ENCODE measurements around the gene TYW1.
"Not testable (repeated sequence)": the region's sequence is repeated elsewhere in the genome, so short reads cannot be mapped to it uniquely, and the experiment has no call there.

TYW1 gene

GRCh38 chr7:67120491-67120890, 123.9 kb downstream of the TYW1 start:
- H3K36me3 ChIP-seq (ENCODE audit: control insufficient read depth, insufficient read depth, low read length); DNase-seq (ENCODE audit: extremely low read depth, insufficient read length); H3K27me3 ChIP-seq (replicated peaks; ENCODE audit: control insufficient read depth, insufficient read depth, low read length); H3K4me3 ChIP-seq (replicated peaks; ENCODE audit: low read depth, low read length): not testable (repeated sequence)

DNA sequence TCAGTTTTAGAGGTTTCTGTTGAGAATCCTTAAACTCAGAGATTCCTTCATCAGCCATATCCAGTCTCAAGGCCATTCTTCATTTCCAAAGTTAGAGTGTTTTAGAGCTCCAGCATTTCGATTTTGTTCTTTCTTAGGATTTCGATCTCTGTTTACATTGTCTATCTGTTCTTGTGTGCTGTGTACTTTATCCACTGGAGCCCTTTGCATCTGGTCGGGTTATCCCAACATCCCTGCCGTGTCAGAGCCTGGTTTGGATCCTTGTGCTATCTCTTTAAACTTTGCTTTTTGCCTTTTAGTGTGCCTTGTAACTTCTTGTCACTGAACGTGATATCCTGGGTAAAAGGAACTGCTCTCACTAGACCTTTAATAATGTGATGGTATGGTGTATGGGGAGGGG, 131.6 kb downstream of the TYW1 start:
- not testable (repeated sequence) for H3K27me3 ChIP-seq (replicated peaks; ENCODE audit: control insufficient read depth, insufficient read depth, low read length); H3K4me3 ChIP-seq (replicated peaks; ENCODE audit: low read depth, low read length); H3K36me3 ChIP-seq (ENCODE audit: control insufficient read depth, insufficient read depth, low read length); DNase-seq (ENCODE audit: extremely low read depth, insufficient read length)

- not testable (repeated sequence) for DNase-seq (ENCODE audit: extremely low read depth, insufficient read length); H3K27me3 ChIP-seq (replicated peaks; ENCODE audit: control insufficient read depth, insufficient read depth, low read length); H3K36me3 ChIP-seq (ENCODE audit: control insufficient read depth, insufficient read depth, low read length); H3K4me3 ChIP-seq (replicated peaks; ENCODE audit: low read depth, low read length)
Observed at GRCh38 chr7:67130766-67131165, 134.1 kb downstream of the TYW1 start.

DNA sequence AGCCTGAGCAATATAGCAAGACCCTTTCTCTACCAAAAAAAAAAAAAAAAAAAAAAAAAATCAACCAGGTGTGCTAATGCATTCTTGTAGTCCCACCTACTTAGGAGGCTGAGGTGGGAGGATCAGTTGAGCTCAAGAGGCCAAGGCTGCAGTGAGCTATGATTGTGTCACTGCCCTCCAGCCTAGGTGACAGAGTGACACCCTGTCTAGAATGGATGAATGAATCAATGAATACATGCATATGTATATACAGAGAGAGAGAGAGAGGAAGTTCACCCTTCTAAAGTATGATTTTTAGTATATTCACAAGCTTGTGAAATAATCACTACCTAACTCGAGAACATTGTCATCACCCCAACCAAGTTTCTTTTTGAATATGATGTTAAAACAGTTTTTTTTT, 138.3 kb downstream of the TYW1 start:
- not testable (repeated sequence) for H3K4me3 ChIP-seq (replicated peaks; ENCODE audit: low read depth, low read length); H3K27me3 ChIP-seq (replicated peaks; ENCODE audit: control insufficient read depth, insufficient read depth, low read length); H3K36me3 ChIP-seq (ENCODE audit: control insufficient read depth, insufficient read depth, low read length); DNase-seq (ENCODE audit: extremely low read depth, insufficient read length)

DNA sequence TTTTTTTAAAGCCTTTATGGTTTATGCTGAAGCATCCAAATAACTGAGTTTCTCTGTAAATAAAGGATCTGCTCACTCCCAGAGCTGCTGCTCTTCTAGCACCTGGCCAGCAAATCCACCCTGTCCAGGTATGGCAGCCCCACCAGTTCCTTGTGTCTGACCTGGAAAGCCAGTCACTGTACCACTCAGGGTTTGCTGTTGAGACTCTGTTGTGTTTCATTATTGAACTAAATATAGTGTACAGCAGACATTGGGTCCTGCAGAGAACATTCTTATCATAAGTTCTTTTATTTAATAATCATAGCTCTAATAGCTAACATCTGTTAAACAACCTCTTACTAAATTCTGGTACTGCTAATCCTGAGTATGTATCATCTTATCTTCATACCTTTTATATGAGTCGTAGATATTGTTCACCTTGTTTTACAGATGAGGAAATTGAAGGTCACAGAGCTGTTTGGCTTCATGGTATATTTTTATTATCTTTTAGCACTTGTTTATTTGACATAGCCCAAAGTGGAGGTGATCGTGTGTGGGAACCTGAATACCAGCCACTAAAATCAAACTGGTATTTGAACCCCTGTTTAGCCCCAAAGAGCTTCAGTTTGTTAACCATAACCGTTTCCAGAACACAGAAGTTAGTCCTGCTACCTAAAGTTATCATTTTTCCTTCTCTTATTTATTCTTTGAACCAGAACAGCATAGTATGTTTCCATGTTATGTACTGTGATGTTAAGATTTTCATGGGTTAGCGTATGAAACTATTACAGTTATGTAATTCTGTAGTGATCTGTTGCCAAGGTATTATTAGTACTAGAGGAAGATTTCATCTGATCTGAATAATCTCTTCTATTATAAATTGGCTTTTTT, 139.2 kb downstream of the TYW1 start:
- H3K36me3 ChIP-seq (ENCODE audit: control insufficient read depth, insufficient read depth, low read length); H3K4me3 ChIP-seq (replicated peaks; ENCODE audit: low read depth, low read length); H3K27me3 ChIP-seq (replicated peaks; ENCODE audit: control insufficient read depth, insufficient read depth, low read length); DNase-seq (ENCODE audit: extremely low read depth, insufficient read length): not testable (repeated sequence)

DNA sequence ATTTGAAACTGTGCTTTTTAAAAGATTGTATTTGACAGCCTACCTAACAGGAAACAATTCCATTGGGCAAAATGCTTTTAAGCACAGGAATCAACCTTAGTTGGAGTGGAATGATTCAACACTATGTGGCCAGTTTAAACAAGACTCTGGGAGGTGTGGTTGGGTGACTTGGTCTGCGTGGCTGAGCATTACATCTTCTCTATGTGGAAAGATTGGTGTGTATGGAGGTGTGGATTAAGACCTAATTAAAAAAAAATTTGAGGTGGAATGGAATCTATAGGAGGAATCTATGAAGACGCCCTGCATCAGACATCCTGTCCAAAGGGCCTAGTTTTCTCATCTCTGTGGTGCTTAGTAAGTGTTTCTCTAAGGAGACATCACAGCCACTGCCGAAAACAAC, 140.9 kb downstream of the TYW1 start:
- H3K36me3 ChIP-seq (ENCODE audit: control insufficient read depth, insufficient read depth, low read length); DNase-seq (ENCODE audit: extremely low read depth, insufficient read length); H3K4me3 ChIP-seq (replicated peaks; ENCODE audit: low read depth, low read length); H3K27me3 ChIP-seq (replicated peaks; ENCODE audit: control insufficient read depth, insufficient read depth, low read length): not testable (repeated sequence)

GRCh38 chr7:67139876-67140275, 143.2 kb downstream of the TYW1 start:
- not testable (repeated sequence) for H3K27me3 ChIP-seq (replicated peaks; ENCODE audit: control insufficient read depth, insufficient read depth, low read length); DNase-seq (ENCODE audit: extremely low read depth, insufficient read length); H3K36me3 ChIP-seq (ENCODE audit: control insufficient read depth, insufficient read depth, low read length); H3K4me3 ChIP-seq (replicated peaks; ENCODE audit: low read depth, low read length)

- not testable (repeated sequence) for DNase-seq (ENCODE audit: extremely low read depth, insufficient read length); H3K27me3 ChIP-seq (replicated peaks; ENCODE audit: control insufficient read depth, insufficient read depth, low read length)
Observed at GRCh38 chr7:67141001-67141400, 144.4 kb downstream of the TYW1 start.

DNA sequence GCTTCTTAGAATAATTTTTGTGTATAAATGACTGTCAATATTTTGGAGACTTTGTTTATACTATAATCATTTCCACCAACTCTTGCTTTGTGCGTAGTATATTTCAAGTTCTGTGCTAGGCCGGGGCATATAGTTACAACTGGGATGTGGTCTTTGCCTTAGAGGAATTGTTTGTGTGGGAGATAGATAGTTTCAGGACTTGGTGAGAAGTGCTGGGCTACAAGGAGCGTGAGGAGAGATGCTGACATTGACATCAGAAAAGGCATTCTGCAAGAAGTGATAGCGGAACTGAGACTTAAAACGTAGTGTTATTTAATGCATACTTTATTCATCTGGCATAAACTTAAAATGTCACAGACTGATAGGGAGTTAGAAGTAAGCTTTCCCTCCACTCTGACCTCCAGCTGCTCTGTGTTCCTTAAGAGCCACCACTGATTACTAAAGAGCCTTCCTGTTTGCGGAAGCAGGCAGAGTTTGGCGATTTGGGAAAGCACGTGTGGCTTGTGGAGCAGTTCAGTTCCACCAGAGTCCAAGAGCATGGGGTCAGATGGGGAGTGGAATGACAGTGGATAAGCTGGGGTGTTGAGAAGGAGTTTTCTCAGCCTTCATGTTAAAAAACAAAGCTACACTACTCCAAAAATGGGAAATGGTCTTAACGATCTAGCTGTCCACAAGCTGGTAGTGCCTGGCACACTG, 146.6 kb downstream of the TYW1 start:
- not testable (repeated sequence) for DNase-seq (ENCODE audit: extremely low read depth, insufficient read length); H3K36me3 ChIP-seq (ENCODE audit: control insufficient read depth, insufficient read depth, low read length); H3K27me3 ChIP-seq (replicated peaks; ENCODE audit: control insufficient read depth, insufficient read depth, low read length); H3K4me3 ChIP-seq (replicated peaks; ENCODE audit: low read depth, low read length)

More at GRCh38 chr7:67141001-67141400, 144.4 kb downstream of the TYW1 start:
- not testable (repeated sequence) for H3K4me3 ChIP-seq (replicated peaks; ENCODE audit: low read depth, low read length); H3K36me3 ChIP-seq (ENCODE audit: control insufficient read depth, insufficient read depth, low read length)

DNA sequence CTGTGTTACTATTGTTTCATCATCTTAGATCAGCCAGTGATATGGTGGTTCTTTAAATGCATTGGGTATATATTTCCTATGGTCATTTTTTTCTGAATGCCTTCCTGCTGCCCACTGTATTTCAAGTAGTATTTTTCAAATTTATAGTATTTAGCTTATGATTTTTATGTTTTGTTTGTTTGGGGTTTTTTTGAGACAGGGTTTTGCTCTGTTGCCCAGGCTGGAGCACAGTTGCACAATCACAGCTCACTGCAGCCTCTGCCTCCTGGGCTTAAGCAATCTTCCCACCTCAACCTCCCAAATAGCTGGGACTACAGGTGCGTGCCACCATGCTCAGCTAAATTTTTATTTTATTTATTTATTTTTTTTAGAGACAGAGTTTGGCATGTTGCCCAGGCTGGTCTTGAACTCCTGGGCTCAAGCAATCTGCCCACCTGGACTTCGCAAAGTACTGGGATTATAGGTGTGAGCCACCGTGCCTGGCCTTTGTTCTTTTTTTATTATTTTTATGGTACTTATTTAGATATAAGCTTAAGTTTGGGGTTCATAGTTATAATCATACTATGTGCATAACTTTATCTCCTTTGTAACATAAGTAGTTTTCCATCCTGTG, 149.1 kb downstream of the TYW1 start:
- not testable (repeated sequence) for DNase-seq (ENCODE audit: extremely low read depth, insufficient read length); H3K4me3 ChIP-seq (replicated peaks; ENCODE audit: low read depth, low read length); H3K27me3 ChIP-seq (replicated peaks; ENCODE audit: control insufficient read depth, insufficient read depth, low read length)

DNA sequence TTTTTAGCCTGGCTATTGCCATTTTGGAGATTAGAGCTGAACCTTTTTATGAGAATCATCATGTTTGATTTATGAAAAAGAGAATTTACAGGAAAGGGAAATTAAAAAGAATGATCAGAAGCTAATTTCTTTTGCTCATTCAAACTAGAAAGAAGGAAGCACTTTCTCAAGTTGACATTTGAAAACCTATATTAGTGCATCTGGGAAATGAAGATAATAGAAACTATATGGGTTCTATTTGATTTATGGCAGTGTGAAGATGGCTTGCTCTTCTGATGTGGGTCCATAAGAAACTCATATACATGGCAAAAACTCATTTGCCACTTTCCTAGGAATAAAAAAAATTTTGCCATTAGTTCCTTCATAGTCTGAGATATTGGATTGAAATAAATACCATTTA, 152.5 kb downstream of the TYW1 start:
- H3K36me3 ChIP-seq (ENCODE audit: control insufficient read depth, insufficient read depth, low read length); DNase-seq (ENCODE audit: extremely low read depth, insufficient read length); H3K27me3 ChIP-seq (replicated peaks; ENCODE audit: control insufficient read depth, insufficient read depth, low read length); H3K4me3 ChIP-seq (replicated peaks; ENCODE audit: low read depth, low read length): not testable (repeated sequence)

More for the DNA sequence above, 149.1 kb downstream of the TYW1 start:
- H3K36me3 ChIP-seq (ENCODE audit: control insufficient read depth, insufficient read depth, low read length), result not testable (repeated sequence)

GRCh38 chr7:67154374-67154773, 157.7 kb downstream of the TYW1 start:
- not testable (repeated sequence) for DNase-seq (ENCODE audit: extremely low read depth, insufficient read length); H3K27me3 ChIP-seq (replicated peaks; ENCODE audit: control insufficient read depth, insufficient read depth, low read length); H3K4me3 ChIP-seq (replicated peaks; ENCODE audit: low read depth, low read length); H3K36me3 ChIP-seq (ENCODE audit: control insufficient read depth, insufficient read depth, low read length)

- not testable (repeated sequence) for H3K27me3 ChIP-seq (replicated peaks; ENCODE audit: control insufficient read depth, insufficient read depth, low read length); H3K4me3 ChIP-seq (replicated peaks; ENCODE audit: low read depth, low read length); H3K36me3 ChIP-seq (ENCODE audit: control insufficient read depth, insufficient read depth, low read length); DNase-seq (ENCODE audit: extremely low read depth, insufficient read length)
Observed at GRCh38 chr7:67156064-67156463, 159.4 kb downstream of the TYW1 start.

GRCh38 chr7:67163285-67163684, 166.7 kb downstream of the TYW1 start:
- not testable (repeated sequence) for H3K36me3 ChIP-seq (ENCODE audit: control insufficient read depth, insufficient read depth, low read length); H3K27me3 ChIP-seq (replicated peaks; ENCODE audit: control insufficient read depth, insufficient read depth, low read length); H3K4me3 ChIP-seq (replicated peaks; ENCODE audit: low read depth, low read length)
- peak; percentile 14 for DNase-seq (ENCODE audit: extremely low read depth, insufficient read length)
